Measurements from ENCODE around the gene KCNQ1. TPM values are rescaled to one million over a fixed set of nuclear protein-coding genes. Genes with fewer than 3 reads are reported as not detected.
A peak's percentile ranks its signal among the peaks of the same experiment; 100 is the strongest.

KCNQ1 gene
- total and polyA plus RNA-seq, 7 donors: 1.1 to 25.2 (median 3.8) TPM

GRCh38 chr11:2459796-2460531, 15.2 kb downstream of the KCNQ1 start:
- intact Hi-C loops (cut with DNase I): no loop called here
- DNase-seq: peak; percentile 50
- no peaks in the 10 kb centered on the region for H3K4me1 ChIP-seq
- H3K27ac ChIP-seq: no peak overlapping the region
- H3K36me3 ChIP-seq: no peaks in the 10 kb centered on the region
- H3K9me3 ChIP-seq: peaks cover 0 to 2% (median 0%) of the 10 kb centered on the region in 4 donors
- 61 to 84% methylated on average over 13 of the region's 13 CpGs for WGBS, 2 donors
- H3K4me3 ChIP-seq: no peak overlapping the region
- H3K27me3 ChIP-seq: no peaks in the 10 kb centered on the region
- TF ChIP-seq EP300 (IDR thresholded peaks at IDR 0.05): no peak
- no peak for TF ChIP-seq POLR2A (IDR thresholded peaks at IDR 0.05)
- TF ChIP-seq POLR2AphosphoS5 (IDR thresholded peaks at IDR 0.05): no peak
- no peak for TF ChIP-seq CTCF (IDR thresholded peaks at IDR 0.05)

- Histone ChIP-seq H3K27me3 (no peaks in the 10 kb centered on the region), H3K4me1 (no peaks in the 10 kb centered on the region), H3K4me3 (no peak overlapping the region), H3K36me3 (no peaks in the 10 kb centered on the region), H3K9me3 (peaks cover 0 to 2% (median 0%) of the 10 kb centered on the region in 4 donors), H3K27ac (no peak overlapping the region)
- peak; percentile 57 for DNase-seq
- WGBS, 2 donors: 48 to 78% methylated on average over 15 of the region's 15 CpGs
- TF ChIP-seq POLR2AphosphoS5 (IDR thresholded peaks at IDR 0.05) (no peak), CTCF (IDR thresholded peaks at IDR 0.05) (no peak), EP300 (IDR thresholded peaks at IDR 0.05) (no peak), POLR2A (IDR thresholded peaks at IDR 0.05) (no peak)
- intact Hi-C loops (cut with DNase I): no loop called here
Observed at GRCh38 chr11:2460540-2461252, 15.9 kb downstream of the KCNQ1 start.

DNA sequence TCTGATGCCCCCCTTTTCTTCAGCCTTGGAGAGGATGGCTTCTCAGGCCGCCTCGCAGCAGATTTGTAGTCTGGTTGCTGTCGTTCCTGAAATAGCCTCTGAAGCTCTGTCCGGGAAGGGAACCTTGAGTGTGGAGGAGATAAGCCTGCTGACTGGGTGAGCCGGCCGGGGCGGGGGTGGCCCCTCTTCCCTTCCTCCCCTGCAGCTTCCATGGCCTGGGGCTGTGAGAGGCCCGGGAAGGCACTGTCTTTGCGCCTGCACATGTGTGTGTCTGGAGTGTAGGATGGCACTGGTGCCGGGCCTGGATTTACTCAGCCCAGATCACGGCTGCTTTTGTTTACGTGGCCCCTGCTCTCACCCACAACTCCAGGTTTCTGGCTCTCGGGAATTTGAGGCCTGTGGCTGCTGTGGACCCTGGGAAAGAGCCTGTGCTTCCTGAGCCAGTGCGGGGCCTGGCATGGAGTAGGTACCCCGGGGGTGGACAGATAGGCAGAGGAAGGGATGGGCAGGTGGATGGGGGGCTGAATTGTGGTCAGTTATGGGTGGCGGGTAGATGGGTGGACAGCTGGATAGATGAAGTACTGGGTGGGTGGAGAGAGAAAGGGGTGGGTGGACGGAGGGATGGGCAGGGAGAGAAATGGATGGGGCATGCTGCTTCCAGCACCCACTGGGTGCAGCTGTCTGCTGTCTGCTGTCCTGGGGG, 16.6 kb downstream of the KCNQ1 start:
- Histone ChIP-seq H3K27ac (no peak overlapping the region), H3K27me3 (no peaks in the 10 kb centered on the region), H3K36me3 (no peaks in the 10 kb centered on the region), H3K4me1 (no peaks in the 10 kb centered on the region), H3K4me3 (no peak overlapping the region), H3K9me3 (no peaks in the 10 kb centered on the region)
- WGBS, 2 donors: 76 to 86% methylated on average over 17 of the region's 17 CpGs
- no peak for TF ChIP-seq EP300 (IDR thresholded peaks at IDR 0.05)
- no peak for TF ChIP-seq POLR2AphosphoS5 (IDR thresholded peaks at IDR 0.05)
- no peak for TF ChIP-seq POLR2A (IDR thresholded peaks at IDR 0.05)
- TF ChIP-seq CTCF (IDR thresholded peaks at IDR 0.05): no peak
- intact Hi-C loops (cut with DNase I): no loop called here
- DNase-seq: no peak

GRCh38 chr11:2461956-2462542, 17.2 kb downstream of the KCNQ1 start:
- no peaks in the 10 kb centered on the region for H3K36me3 ChIP-seq
- no peaks in the 10 kb centered on the region for H3K27me3 ChIP-seq
- H3K4me1 ChIP-seq: no peaks in the 10 kb centered on the region
- TF ChIP-seq CTCF (IDR thresholded peaks at IDR 0.05) (no peak), POLR2A (IDR thresholded peaks at IDR 0.05) (no peak), EP300 (IDR thresholded peaks at IDR 0.05) (no peak)
- H3K9me3 ChIP-seq: no peaks in the 10 kb centered on the region
- no peak for DNase-seq
- no peak overlapping the region for H3K27ac ChIP-seq
- H3K4me3 ChIP-seq: no peak overlapping the region
- WGBS, 2 donors: 91 to 94% methylated on average over 14 of the region's 14 CpGs
- intact Hi-C loops (cut with DNase I): no loop called here

Data from sigmoid colon (tissue), 7 donors.